GM19372 (cell line): ENCODE data around the gene PMVK.
A peak's percentile ranks its signal among the peaks of the same experiment; 100 is the strongest.

ENCODE experiments used
- ATAC-seq: cut with Tn5 transposase; IDR thresholded peaks from one replicate; pipeline ENCODE4 v1.9.1; 2021; ENCODE audit warnings: mild to moderate bottlenecking, low read depth, moderate library complexity; ENCODE audit not compliant: unreplicated experiment

PMVK gene

GRCh38 chr1:154951901-154952657, 15.6 kb upstream of the PMVK start:
- ATAC-seq: no peak

- ATAC-seq: no peak
Measured at GRCh38 chr1:154948079-154948478, 11.6 kb upstream of the PMVK start.

GRCh38 chr1:154945962-154946850, 9.7 kb upstream of the PMVK start:
- no peak for ATAC-seq

- ATAC-seq: no peak
Measured at GRCh38 chr1:154945160-154945961, 8.8 kb upstream of the PMVK start.

- ATAC-seq: no peak
Measured at GRCh38 chr1:154944401-154945159, 8.1 kb upstream of the PMVK start.

GRCh38 chr1:154943649-154944400, 7.3 kb upstream of the PMVK start:
- ATAC-seq: no peak

- no peak for ATAC-seq
Measured at GRCh38 chr1:154941333-154942013, 5.0 kb upstream of the PMVK start.

- ATAC-seq: no peak
Measured at GRCh38 chr1:154940651-154941194, 4.2 kb upstream of the PMVK start.

- no peak for ATAC-seq
Measured at GRCh38 chr1:154940213-154940560, 3.7 kb upstream of the PMVK start.

GRCh38 chr1:154938604-154939399, 2.3 kb upstream of the PMVK start:
- no peak for ATAC-seq

- no peak for ATAC-seq
Measured at GRCh38 chr1:154937988-154938386, 1.5 kb upstream of the PMVK start.

- ATAC-seq: peak; percentile 46
Measured at GRCh38 chr1:154937085-154937987, 817 bp upstream of the PMVK start.

GRCh38 chr1:154935749-154936554, 567 bp downstream of the PMVK start:
- no peak for ATAC-seq

GRCh38 chr1:154934358-154934948, 2.1 kb downstream of the PMVK start:
- no peak for ATAC-seq

GRCh38 chr1:154931940-154932487, 4.5 kb downstream of the PMVK start:
- no peak for ATAC-seq
